ENCODE results near the gene ATP13A1. TPM values are rescaled to one million over a fixed set of nuclear protein-coding genes. Genes with fewer than 3 reads are reported as not detected.
"Not testable (repeated sequence)": the region's sequence is repeated elsewhere in the genome, so short reads cannot be mapped to it uniquely, and the experiment has no call there.

The ATP13A1 gene
- total RNA-seq, 2 donors from 2014 or later: 46.0 to 77.4 TPM

GRCh38 chr19:19606021-19606420 lies 57.5 kb downstream of the ATP13A1 start:
- peak overlapping the region; percentile 87 for H3K27ac ChIP-seq
- no peak overlapping the region for H3K4me3 ChIP-seq
- H3K9ac ChIP-seq (ENCODE audit: low read depth in 2 of 2, low read length in 2 of 2): peak overlapping the region in 1 of 2 donors; percentile 22
- no peaks in the 10 kb centered on the region for H3K9me3 ChIP-seq
- no peaks in the 10 kb centered on the region for H3K36me3 ChIP-seq
- no peaks in the 10 kb centered on the region for H3K27me3 ChIP-seq
- peaks cover 6% of the 10 kb centered on the region for H3K4me1 ChIP-seq
- no peak for TF ChIP-seq CTCF (IDR thresholded peaks at IDR 0.05)
- DNase-seq: peak; percentile 73
- intact Hi-C loops (cut with DNase I): no loop called here

DNA sequence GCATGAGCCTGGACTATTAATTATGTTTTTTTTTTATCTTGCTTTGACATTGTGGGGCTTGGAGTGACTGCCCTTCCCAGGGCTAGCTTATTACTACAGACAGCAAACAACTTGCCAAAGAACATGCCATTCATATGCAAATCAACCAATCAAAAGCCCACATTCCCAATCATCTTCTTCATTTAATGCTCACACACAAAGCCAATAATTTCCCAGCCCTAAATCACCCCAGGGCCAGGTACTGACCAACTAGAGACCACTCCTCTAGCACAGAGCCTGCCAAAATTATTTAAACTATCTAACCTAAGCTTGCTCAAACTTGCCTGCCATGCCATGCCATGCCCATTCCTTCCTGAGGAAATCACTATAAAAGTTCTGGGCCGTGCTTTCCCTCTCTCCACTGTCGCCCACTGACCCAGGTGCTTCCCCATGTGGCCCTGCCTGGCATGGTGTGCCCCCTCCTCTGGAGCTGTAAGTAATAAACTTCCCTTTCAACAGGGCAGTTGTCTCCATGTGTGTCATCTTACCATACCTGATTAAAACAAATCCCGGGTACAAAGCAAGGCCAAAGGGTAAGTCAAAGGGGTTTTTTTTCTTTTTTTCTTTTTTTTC lies 60.7 kb downstream of the ATP13A1 start:
- Histone ChIP-seq H3K36me3 (no peaks in the 10 kb centered on the region), H3K9ac (ENCODE audit: low read depth in 2 of 2, low read length in 2 of 2) (no peak overlapping the region), H3K4me1 (peaks cover 6% of the 10 kb centered on the region), H3K9me3 (no peaks in the 10 kb centered on the region), H3K27ac (peak overlapping the region; percentile 50), H3K4me3 (no peak overlapping the region), H3K27me3 (no peaks in the 10 kb centered on the region)
- intact Hi-C loops (cut with DNase I): no loop called here
- DNase-seq: no peak
- no peak for TF ChIP-seq CTCF (IDR thresholded peaks at IDR 0.05)

DNA sequence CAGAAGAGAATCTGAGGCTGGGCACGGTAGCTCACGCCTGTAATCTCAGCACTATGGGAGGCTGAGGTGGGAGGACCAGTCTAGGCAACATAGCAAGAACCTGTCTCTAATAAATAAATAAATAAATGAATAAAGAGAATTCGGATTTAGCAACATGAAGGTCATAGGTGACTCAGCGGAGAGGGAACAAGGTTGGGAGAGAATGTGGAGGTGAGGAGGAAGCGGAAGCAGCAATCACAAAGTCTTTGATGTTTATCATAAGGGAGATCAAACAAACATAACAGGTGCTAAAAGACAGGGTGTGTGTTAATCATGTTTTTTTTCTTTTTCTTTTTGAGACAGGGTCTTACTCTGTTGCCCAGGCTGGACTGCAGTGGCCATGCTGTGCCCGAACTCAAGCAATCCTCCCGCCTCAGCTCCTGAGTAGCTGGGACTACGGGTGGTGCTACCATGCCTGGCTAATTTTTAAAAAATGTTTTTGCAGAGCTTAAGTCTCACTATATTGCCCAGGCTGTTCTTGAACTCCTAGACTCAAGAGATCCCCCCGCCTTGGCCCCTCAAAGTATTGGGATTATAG lies 61.3 kb downstream of the ATP13A1 start:
- no peak for TF ChIP-seq CTCF (IDR thresholded peaks at IDR 0.05)
- intact Hi-C loops (cut with DNase I): no loop called here
- peak; percentile 51 for DNase-seq
- Histone ChIP-seq H3K9ac (ENCODE audit: low read depth in 2 of 2, low read length in 2 of 2) (no peak overlapping the region), H3K4me3 (no peak overlapping the region), H3K9me3 (no peaks in the 10 kb centered on the region), H3K27ac (peak overlapping the region; percentile 50), H3K36me3 (no peaks in the 10 kb centered on the region), H3K4me1 (peaks cover 6% of the 10 kb centered on the region), H3K27me3 (no peaks in the 10 kb centered on the region)

GRCh38 chr19:19600793-19601330 lies 62.6 kb downstream of the ATP13A1 start:
- H3K27ac ChIP-seq: no peak overlapping the region

DNA sequence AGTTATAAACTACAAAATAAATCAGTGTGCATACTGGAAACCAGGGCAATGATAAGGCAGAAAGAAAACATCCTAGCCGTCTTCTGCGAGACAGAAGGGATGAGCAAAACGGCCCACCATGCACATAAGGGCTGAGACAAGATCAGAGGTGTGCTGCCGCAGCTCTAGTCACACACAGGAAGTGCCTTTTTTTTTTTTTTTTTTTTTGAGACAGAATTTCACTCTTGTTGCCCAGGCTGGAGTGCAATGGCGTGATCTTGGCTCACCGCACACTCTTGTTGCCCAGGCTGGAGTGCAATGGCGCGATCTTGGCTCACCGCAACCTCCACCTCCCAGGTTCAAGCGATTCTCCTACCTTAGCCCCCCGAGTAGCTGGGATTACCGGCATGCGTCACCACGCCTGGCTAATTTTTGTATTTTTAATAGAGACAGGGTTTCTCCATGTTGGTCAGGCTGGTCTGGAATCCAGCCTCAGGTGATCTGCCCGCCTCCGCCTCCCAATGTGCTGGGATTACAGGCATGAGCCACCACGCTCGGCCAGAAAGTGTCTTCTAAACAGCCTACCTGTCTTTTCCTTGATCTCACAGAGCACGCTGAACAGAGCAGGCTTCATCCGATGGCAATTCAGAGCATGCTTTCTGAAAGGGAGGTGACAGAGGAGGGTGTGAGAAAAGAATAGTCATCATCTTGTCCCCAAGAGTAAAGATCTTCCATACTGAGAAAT lies 64.6 kb downstream of the ATP13A1 start:
- H3K9me3 ChIP-seq; H3K36me3 ChIP-seq; DNase-seq; H3K9ac ChIP-seq (ENCODE audit: low read depth in 2 of 2, low read length in 2 of 2); intact Hi-C loops (cut with DNase I); H3K27me3 ChIP-seq; H3K4me3 ChIP-seq; H3K4me1 ChIP-seq: not testable (repeated sequence)
- peak overlapping the region; percentile 50 for H3K27ac ChIP-seq

More at GRCh38 chr19:19600793-19601330, 62.6 kb downstream of the ATP13A1 start:
- Histone ChIP-seq H3K9me3 (no peaks in the 10 kb centered on the region), H3K4me3 (no peak overlapping the region), H3K4me1 (peaks cover 2% of the 10 kb centered on the region), H3K27me3 (no peaks in the 10 kb centered on the region), H3K9ac (ENCODE audit: low read depth in 2 of 2, low read length in 2 of 2) (no peak overlapping the region), H3K36me3 (no peaks in the 10 kb centered on the region)
- TF ChIP-seq CTCF (IDR thresholded peaks at IDR 0.05): no peak
- no peak for DNase-seq
- intact Hi-C loops (cut with DNase I): no loop called here
